A673 (cell line): ENCODE data around the gene IL19.

ENCODE experiments used
- CTCF ChIP-seq: fragments of 300-800, 200-600 bp; sonication (generic); conservative IDR thresholded peaks from 2 replicates; pipeline ENCODE4 v1.5.1; 2017; ENCODE audit warnings: low read depth, mild to moderate bottlenecking, antibody characterized with exemption, low read length, moderate library complexity, mixed read lengths
- EZH2 ChIP-seq: fragments of 200-600 bp; sonication (generic); IDR thresholded peaks from 2 replicates; pipeline ENCODE4 v1.6.1; 2017; ENCODE audit warnings: borderline replicate concordance, low read depth, mild to moderate bottlenecking, mixed read lengths, antibody characterized with exemption, low read length; ENCODE audit not compliant: poor library complexity, severe bottlenecking

DNA sequence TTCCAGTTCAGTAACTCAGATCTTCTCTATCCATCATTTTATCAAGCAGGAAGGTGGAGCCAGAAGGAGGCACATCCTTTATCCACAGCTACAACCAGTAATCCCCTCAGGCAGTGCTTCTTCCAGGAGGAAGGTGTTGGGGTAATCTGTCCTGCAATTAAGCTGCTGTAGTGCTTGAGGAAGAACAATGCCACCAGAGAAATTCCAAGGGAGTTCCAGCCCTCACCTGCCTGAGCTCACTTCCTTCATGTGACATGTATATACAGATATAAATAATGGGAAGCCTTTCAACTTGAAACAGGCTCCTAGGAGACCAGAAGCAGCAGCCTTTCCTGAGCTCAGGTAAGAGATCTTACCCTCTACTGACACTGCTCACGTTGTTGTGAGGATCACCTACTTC lies 92.7 kb downstream of the IL19 start:
- TF ChIP-seq CTCF (no peak), EZH2 (no peak)
